HepG2 (cell line): Measurements from ENCODE around the gene SLC35D2. TPM values are rescaled to one million over a fixed set of nuclear protein-coding genes. Genes with fewer than 3 reads are reported as not detected.

Source experiments
- DRAP1 ChIP-seq: IDR thresholded peaks from 2 replicates; pipeline ENCODE4 v1.6.1; 2016; ENCODE audit warnings: missing genetic modification reagents, missing compliant biosample characterization
- GATAD1 ChIP-seq: IDR thresholded peaks from 2 replicates; pipeline ENCODE4 v1.6.1; 2016; ENCODE audit warnings: missing genetic modification reagents, missing compliant biosample characterization
- HMGXB4 ChIP-seq, 2 experiments: sonication (generic) in 1 of 2; formaldehyde crosslinking in 1 of 2; IDR thresholded peaks; 2 replicates each; pipeline versions ENCODE4 v1.4.0 to v1.6.1; 2018 to 2020; ENCODE audit warnings: missing genetic modification reagents in 2 of 2, borderline replicate concordance in 1 of 2, low read depth in 1 of 2, mild to moderate bottlenecking in 1 of 2, missing biosample characterization in 1 of 2
- NFYB ChIP-seq: sonication (generic); formaldehyde crosslinking; IDR thresholded peaks from 2 replicates; pipeline ENCODE4 v1.4.0; 2020; ENCODE audit warnings: missing genetic modification reagents
- REPIN1 ChIP-seq: sonication (generic); formaldehyde crosslinking; IDR thresholded peaks from 2 replicates; pipeline ENCODE4 v1.8.0; 2022; ENCODE audit warnings: missing genetic modification reagents, low read depth, mild to moderate bottlenecking, borderline replicate concordance
- RNF2 ChIP-seq: fragments of 450-650 bp; conservative IDR thresholded peaks from 2 replicates; pipeline ENCODE4 v1.6.1; 2016; ENCODE audit warnings: low read depth
- SKI ChIP-seq: fragments of 450-650 bp; IDR thresholded peaks from one replicate; pipeline ENCODE4 v1.6.1; 2018; ENCODE audit warnings: mild to moderate bottlenecking; ENCODE audit not compliant: partially characterized antibody
- SOX13 ChIP-seq, 3 experiments: fragments of 450-650 bp in 1 of 3; sonication (generic) in 1 of 3; formaldehyde crosslinking in 1 of 3; IDR thresholded peaks in 2 of 3; conservative IDR thresholded peaks in 1 of 3; 2 replicates each; pipeline versions ENCODE4 v1.5.0 to v1.6.1; 2016 to 2020; ENCODE audit warnings: antibody characterized with exemption in 1 of 3, mild to moderate bottlenecking in 1 of 3, missing compliant biosample characterization in 1 of 3, missing genetic modification reagents in 1 of 3, moderate library complexity in 1 of 3
- ZNF451 ChIP-seq: sonication (generic); formaldehyde crosslinking; IDR thresholded peaks from 2 replicates; pipeline ENCODE4 v1.5.0; 2020; ENCODE audit warnings: mild to moderate bottlenecking, missing genetic modification reagents
- ZNF781 ChIP-seq: sonication (generic); formaldehyde crosslinking; IDR thresholded peaks from 2 replicates; pipeline ENCODE4 v1.5.1; 2020; ENCODE audit warnings: borderline replicate concordance, mild to moderate bottlenecking, missing genetic modification reagents; ENCODE audit errors: not compliant biosample characterization
- polyA plus RNA-seq, 8 experiments: library from polyadenylated mRNA; depleted of rRNA in 3 of 8; stranded (reverse) in 7 of 8; unstranded in 1 of 8; fragments of >200 nt; fragmentation: Illumina TruSeq in 4 of 8; extraction: Trizol in 4 of 8; gene quantifications; 2 replicates each; pipeline versions ENCODE4 v1.2.1 to v1.2.3, GENCODE V29; 2011 to 2016; ENCODE audit warnings: low read depth in 4 of 8, missing spikeins in 1 of 8, mixed read lengths in 1 of 8; ENCODE audit not compliant: insufficient read depth in 1 of 8
- total RNA-seq, 5 experiments: library from RNA; depleted of rRNA; stranded (reverse); fragments of >200 nt; fragmentation: Illumina TruSeq; extraction: Trizol; gene quantifications; 2 replicates each; pipeline ENCODE4 v1.2.3, GENCODE V29; 2016; ENCODE audit warnings: low read depth in 1 of 5
- TF ChIP-seq, protein P1 (sequence below): sonication (generic); formaldehyde crosslinking; IDR thresholded peaks from 2 replicates; pipeline ENCODE4 v1.8.0; 2022; ENCODE audit warnings: low read depth, missing genetic modification reagents
- TF ChIP-seq, protein P2 (sequence below): sonication (generic); formaldehyde crosslinking; IDR thresholded peaks from 2 replicates; pipeline ENCODE4 v1.4.0; 2020; ENCODE audit warnings: missing genetic modification reagents, borderline replicate concordance
- TF ChIP-seq, protein P3 (sequence below): sonication (generic); formaldehyde crosslinking; conservative IDR thresholded peaks from 2 replicates; pipeline ENCODE4 v1.8.0; 2022; ENCODE audit warnings: mild to moderate bottlenecking, moderate library complexity, missing genetic modification reagents

SLC35D2 gene
- total and polyA plus RNA-seq, 2 of the 13 experiments (the other 11 are each of a cell fraction or from before 2014, with no cell fraction given), result 96.2 to 103 TPM

- TF ChIP-seq ZNF781 (CRISPR knock-in tag), result peak; percentile 52
- TF ChIP-seq DRAP1 (CRISPR knock-in tag), result peak; percentile 85
- 0 out of 2 replicates have a peak, but pooled peaks have one; percentile 14 for TF ChIP-seq SOX13 (IDR thresholded peaks at IDR 0.05)
- peak in 1 of 2 experiments; percentile 80; a peak in 2 of 4 replicates for TF ChIP-seq SOX13 (CRISPR knock-in tag; conservative IDR thresholded peaks at IDR 0.05 in 1 of 2, IDR thresholded peaks at IDR 0.05 in 1 of 2)
- TF ChIP-seq, protein P1, sequence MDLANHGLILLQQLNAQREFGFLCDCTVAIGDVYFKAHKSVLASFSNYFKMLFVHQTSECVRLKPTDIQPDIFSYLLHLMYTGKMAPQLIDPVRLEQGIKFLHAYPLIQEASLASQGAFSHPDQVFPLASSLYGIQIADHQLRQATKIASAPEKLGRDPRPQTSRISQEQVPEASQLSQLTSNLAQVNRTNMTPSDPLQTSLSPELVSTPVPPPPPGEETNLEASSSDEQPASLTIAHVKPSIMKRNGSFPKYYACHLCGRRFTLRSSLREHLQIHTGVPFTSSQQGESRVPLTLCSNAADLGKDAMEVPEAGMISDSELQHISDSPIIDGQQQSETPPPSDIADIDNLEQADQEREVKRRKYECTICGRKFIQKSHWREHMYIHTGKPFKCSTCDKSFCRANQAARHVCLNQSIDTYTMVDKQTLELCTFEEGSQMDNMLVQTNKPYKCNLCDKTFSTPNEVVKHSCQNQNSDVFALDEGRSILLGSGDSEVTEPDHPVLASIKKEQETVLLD (CRISPR knock-in tag), result no peak
- TF ChIP-seq ZNF451 (CRISPR knock-in tag), result peak; percentile 75; the same call in 1 of the 2 replicates
- TF ChIP-seq, protein P2, sequence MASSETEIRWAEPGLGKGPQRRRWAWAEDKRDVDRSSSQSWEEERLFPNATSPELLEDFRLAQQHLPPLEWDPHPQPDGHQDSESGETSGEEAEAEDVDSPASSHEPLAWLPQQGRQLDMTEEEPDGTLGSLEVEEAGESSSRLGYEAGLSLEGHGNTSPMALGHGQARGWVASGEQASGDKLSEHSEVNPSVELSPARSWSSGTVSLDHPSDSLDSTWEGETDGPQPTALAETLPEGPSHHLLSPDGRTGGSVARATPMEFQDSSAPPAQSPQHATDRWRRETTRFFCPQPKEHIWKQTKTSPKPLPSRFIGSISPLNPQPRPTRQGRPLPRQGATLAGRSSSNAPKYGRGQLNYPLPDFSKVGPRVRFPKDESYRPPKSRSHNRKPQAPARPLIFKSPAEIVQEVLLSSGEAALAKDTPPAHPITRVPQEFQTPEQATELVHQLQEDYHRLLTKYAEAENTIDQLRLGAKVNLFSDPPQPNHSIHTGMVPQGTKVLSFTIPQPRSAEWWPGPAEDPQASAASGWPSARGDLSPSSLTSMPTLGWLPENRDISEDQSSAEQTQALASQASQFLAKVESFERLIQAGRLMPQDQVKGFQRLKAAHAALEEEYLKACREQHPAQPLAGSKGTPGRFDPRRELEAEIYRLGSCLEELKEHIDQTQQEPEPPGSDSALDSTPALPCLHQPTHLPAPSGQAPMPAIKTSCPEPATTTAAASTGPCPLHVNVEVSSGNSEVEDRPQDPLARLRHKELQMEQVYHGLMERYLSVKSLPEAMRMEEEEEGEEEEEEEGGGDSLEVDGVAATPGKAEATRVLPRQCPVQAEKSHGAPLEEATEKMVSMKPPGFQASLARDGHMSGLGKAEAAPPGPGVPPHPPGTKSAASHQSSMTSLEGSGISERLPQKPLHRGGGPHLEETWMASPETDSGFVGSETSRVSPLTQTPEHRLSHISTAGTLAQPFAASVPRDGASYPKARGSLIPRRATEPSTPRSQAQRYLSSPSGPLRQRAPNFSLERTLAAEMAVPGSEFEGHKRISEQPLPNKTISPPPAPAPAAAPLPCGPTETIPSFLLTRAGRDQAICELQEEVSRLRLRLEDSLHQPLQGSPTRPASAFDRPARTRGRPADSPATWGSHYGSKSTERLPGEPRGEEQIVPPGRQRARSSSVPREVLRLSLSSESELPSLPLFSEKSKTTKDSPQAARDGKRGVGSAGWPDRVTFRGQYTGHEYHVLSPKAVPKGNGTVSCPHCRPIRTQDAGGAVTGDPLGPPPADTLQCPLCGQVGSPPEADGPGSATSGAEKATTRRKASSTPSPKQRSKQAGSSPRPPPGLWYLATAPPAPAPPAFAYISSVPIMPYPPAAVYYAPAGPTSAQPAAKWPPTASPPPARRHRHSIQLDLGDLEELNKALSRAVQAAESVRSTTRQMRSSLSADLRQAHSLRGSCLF (CRISPR knock-in tag), result no peak
- TF ChIP-seq SKI, result peak; percentile 32
- TF ChIP-seq HMGXB4 (CRISPR knock-in tag; IDR thresholded peaks at IDR 0.05; ENCODE audit: borderline replicate concordance in 1 of 2, low read depth in 1 of 2), result peak; percentile 46 to 76; a peak in 1 of 4 replicates
- peak; percentile 68; the same call in 1 of the 2 replicates for TF ChIP-seq RNF2
- TF ChIP-seq REPIN1 (CRISPR knock-in tag), result peak; percentile 60; the same call in 1 of the 2 replicates
- peak; percentile 67; the same call in 1 of the 2 replicates for TF ChIP-seq GATAD1
- TF ChIP-seq, protein P3, sequence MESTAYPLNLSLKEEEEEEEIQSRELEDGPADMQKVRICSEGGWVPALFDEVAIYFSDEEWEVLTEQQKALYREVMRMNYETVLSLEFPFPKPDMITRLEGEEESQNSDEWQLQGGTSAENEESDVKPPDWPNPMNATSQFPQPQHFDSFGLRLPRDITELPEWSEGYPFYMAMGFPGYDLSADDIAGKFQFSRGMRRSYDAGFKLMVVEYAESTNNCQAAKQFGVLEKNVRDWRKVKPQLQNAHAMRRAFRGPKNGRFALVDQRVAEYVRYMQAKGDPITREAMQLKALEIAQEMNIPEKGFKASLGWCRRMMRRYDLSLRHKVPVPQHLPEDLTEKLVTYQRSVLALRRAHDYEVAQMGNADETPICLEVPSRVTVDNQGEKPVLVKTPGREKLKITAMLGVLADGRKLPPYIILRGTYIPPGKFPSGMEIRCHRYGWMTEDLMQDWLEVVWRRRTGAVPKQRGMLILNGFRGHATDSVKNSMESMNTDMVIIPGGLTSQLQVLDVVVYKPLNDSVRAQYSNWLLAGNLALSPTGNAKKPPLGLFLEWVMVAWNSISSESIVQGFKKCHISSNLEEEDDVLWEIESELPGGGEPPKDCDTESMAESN, result peak; percentile 50; the same call in 1 of the 2 replicates
- peak; percentile 17; the same call in 1 of the 2 replicates for TF ChIP-seq NFYB
These were observed 7.7 kb upstream of the SLC35D2 start (continued) for GRCh38 chr9:96391021-96391765.
